ENCODE data around the gene CELSR1.

The CELSR1 gene

GRCh38 chr22:46574438-46574992, 37.1 kb upstream of the CELSR1 start:
- Histone ChIP-seq H3K27me3 (ENCODE audit: control insufficient read depth, insufficient read depth, low read length, poor library complexity, severe bottlenecking) (peaks cover 32% of the 10 kb centered on the region), H3K4me3 (ENCODE audit: insufficient read depth, low read depth, low read length) (no peak overlapping the region), H3K27ac (ENCODE audit: insufficient read depth, low read depth, low read length, poor library complexity, severe bottlenecking) (no peak overlapping the region), H3K4me1 (ENCODE audit: control insufficient read depth, insufficient read depth, low read length) (peaks cover 5% of the 10 kb centered on the region), H3K9me3 (ENCODE audit: control insufficient read depth, low read length) (no peaks in the 10 kb centered on the region), H3K36me3 (ENCODE audit: control insufficient read depth, insufficient read depth, low read length) (no peaks in the 10 kb centered on the region)
- WGBS, 2 experiments, result 92% methylated on average over 15 of the region's 15 CpGs

GRCh38 chr22:46573781-46574437, 36.5 kb upstream of the CELSR1 start:
- Histone ChIP-seq H3K27ac (ENCODE audit: insufficient read depth, low read depth, low read length, poor library complexity, severe bottlenecking) (no peak overlapping the region), H3K36me3 (ENCODE audit: control insufficient read depth, insufficient read depth, low read length) (no peaks in the 10 kb centered on the region), H3K4me1 (ENCODE audit: control insufficient read depth, insufficient read depth, low read length) (peaks cover under 1% of the 10 kb centered on the region), H3K4me3 (ENCODE audit: insufficient read depth, low read depth, low read length) (no peak overlapping the region), H3K9me3 (ENCODE audit: control insufficient read depth, low read length) (no peaks in the 10 kb centered on the region), H3K27me3 (ENCODE audit: control insufficient read depth, insufficient read depth, low read length, poor library complexity, severe bottlenecking) (peaks cover 32% of the 10 kb centered on the region)
- WGBS, 2 experiments, result 89% methylated on average over 18 of the region's 18 CpGs

DNA sequence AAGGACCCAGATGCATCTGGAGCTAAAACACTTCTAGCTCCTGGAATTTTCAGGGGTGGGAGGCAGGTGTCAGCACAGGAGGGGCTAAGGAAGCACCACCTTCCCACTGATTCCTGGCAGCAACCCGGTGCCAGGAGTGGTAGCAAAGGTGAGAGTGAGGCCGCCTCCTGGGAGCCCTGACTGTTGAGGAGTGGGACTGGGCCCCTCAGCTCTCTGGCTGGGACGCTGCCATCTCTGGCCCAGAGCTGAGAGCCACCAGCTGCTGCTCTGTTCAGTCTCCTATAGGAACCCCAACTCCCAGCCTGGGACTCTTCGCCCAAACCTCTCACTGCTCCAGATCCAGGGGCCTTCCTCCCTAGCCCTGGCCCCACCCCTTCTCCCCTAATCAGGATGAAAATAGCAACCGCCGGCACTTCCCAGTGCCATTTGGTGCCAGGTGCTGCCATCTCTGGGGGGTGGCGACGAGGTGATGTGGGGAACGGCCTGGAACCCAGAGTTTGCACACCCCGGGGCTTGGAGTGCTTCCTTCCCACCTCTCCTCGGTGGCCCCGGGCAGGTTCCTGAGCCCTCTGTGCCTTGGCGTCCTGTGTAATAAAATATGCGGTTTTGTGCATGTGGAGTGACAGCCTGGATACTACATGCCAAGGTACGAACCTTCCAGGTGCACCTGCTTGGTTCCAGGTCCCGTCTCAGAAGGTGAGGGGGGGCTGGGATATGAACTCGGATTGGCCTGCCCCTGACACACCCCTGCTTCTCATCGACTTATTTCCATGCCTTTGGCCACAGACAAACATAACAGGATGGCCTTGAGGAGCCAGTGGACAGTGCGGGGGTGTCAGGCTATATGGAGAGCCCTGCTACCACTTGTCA, 35.7 kb upstream of the CELSR1 start:
- H3K4me1 ChIP-seq (ENCODE audit: control insufficient read depth, insufficient read depth, low read length), result no peaks in the 10 kb centered on the region
- H3K36me3 ChIP-seq (ENCODE audit: control insufficient read depth, insufficient read depth, low read length), result no peaks in the 10 kb centered on the region
- no peaks in the 10 kb centered on the region for H3K9me3 ChIP-seq (ENCODE audit: control insufficient read depth, low read length)
- no peak overlapping the region for H3K27ac ChIP-seq (ENCODE audit: insufficient read depth, low read depth, low read length, poor library complexity, severe bottlenecking)
- 91 to 92% methylated on average over 19 of the region's 19 CpGs for WGBS, 2 experiments
- peaks cover 27% of the 10 kb centered on the region for H3K27me3 ChIP-seq (ENCODE audit: control insufficient read depth, insufficient read depth, low read length, poor library complexity, severe bottlenecking)
- no peak overlapping the region for H3K4me3 ChIP-seq (ENCODE audit: insufficient read depth, low read depth, low read length)

- peaks cover 20% of the 10 kb centered on the region for H3K27me3 ChIP-seq (ENCODE audit: control insufficient read depth, insufficient read depth, low read length, poor library complexity, severe bottlenecking)
- 59 to 65% methylated on average over 5 to 6 of the region's 7 CpGs for WGBS, 2 experiments
Measured at GRCh38 chr22:46571642-46572250, 34.3 kb upstream of the CELSR1 start.

GRCh38 chr22:46569848-46570695, 32.7 kb upstream of the CELSR1 start:
- Histone ChIP-seq H3K4me1 (ENCODE audit: control insufficient read depth, insufficient read depth, low read length) (no peaks in the 10 kb centered on the region), H3K9me3 (ENCODE audit: control insufficient read depth, low read length) (no peaks in the 10 kb centered on the region), H3K27ac (ENCODE audit: insufficient read depth, low read depth, low read length, poor library complexity, severe bottlenecking) (no peak overlapping the region), H3K27me3 (ENCODE audit: control insufficient read depth, insufficient read depth, low read length, poor library complexity, severe bottlenecking) (peaks cover 7% of the 10 kb centered on the region), H3K36me3 (ENCODE audit: control insufficient read depth, insufficient read depth, low read length) (no peaks in the 10 kb centered on the region), H3K4me3 (ENCODE audit: insufficient read depth, low read depth, low read length) (no peak overlapping the region)
- 87 to 88% methylated on average over 17 of the region's 17 CpGs for WGBS, 2 experiments

More at GRCh38 chr22:46571642-46572250, 34.3 kb upstream of the CELSR1 start:
- no peaks in the 10 kb centered on the region for H3K4me1 ChIP-seq (ENCODE audit: control insufficient read depth, insufficient read depth, low read length)
- no peaks in the 10 kb centered on the region for H3K9me3 ChIP-seq (ENCODE audit: control insufficient read depth, low read length)
- no peak overlapping the region for H3K27ac ChIP-seq (ENCODE audit: insufficient read depth, low read depth, low read length, poor library complexity, severe bottlenecking)
- no peaks in the 10 kb centered on the region for H3K36me3 ChIP-seq (ENCODE audit: control insufficient read depth, insufficient read depth, low read length)
- H3K4me3 ChIP-seq (ENCODE audit: insufficient read depth, low read depth, low read length), result no peak overlapping the region

- Histone ChIP-seq H3K27me3 (ENCODE audit: control insufficient read depth, insufficient read depth, low read length, poor library complexity, severe bottlenecking) (no peaks in the 10 kb centered on the region), H3K4me3 (ENCODE audit: insufficient read depth, low read depth, low read length) (no peak overlapping the region), H3K9me3 (ENCODE audit: control insufficient read depth, low read length) (no peaks in the 10 kb centered on the region), H3K36me3 (ENCODE audit: control insufficient read depth, insufficient read depth, low read length) (no peaks in the 10 kb centered on the region), H3K4me1 (ENCODE audit: control insufficient read depth, insufficient read depth, low read length) (peaks cover 2% of the 10 kb centered on the region), H3K27ac (ENCODE audit: insufficient read depth, low read depth, low read length, poor library complexity, severe bottlenecking) (no peak overlapping the region)
- 79 to 80% methylated on average over 23 of the region's 23 CpGs for WGBS, 2 experiments
Measured at GRCh38 chr22:46569055-46569847, 31.8 kb upstream of the CELSR1 start.

DNA sequence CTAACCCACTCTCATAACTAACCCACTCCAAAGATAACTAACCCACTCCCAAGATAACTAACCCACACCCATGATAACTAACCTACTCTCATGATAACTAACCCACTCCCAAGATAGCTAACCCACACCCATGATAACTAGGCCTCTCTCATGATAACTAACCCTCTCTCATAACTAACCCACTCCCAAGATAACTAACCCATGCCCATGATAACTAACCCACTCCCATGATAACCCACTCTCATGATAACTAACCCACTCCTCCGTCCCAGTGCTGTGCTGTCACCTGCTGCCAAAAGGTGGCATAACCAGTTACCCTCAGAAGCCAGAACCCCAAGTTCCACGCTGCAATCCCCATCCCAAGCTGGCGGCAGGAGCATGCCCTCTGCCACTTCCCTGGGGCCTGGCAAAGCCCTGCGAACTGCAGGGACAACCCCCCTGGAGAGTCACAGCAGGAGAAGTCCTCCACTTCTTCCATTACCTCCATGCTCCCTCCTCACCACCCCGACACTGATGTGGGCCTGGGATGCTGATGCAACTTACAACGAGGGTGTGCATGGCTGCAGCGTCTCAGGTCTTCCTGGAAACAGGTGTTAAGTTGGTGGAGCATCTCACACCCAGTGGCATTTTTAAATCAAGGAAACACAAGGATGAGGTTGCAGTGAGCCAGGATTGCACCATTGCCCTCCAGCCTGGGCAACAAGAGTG, 30.8 kb upstream of the CELSR1 start:
- H3K36me3 ChIP-seq (ENCODE audit: control insufficient read depth, insufficient read depth, low read length), result no peaks in the 10 kb centered on the region

DNA sequence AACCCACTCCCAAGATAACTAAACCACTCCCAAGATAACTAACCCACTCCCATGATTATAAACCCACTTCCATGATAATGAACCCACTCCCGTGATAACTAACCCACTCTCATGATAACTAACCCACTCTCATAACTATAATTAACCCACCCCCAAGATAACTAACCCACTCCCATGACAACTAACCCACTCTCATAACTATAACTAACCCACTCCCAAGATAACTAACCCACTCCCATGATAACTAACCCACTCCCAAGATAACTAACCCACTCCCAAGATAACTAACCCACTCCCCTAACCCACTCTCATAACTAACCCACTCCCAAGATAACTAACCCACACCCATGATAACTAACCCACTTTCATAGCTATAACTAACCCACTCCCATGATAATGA, 30.1 kb upstream of the CELSR1 start:
- Histone ChIP-seq H3K36me3 (ENCODE audit: control insufficient read depth, insufficient read depth, low read length) (no peaks in the 10 kb centered on the region), H3K9me3 (ENCODE audit: control insufficient read depth, low read length) (no peaks in the 10 kb centered on the region), H3K4me3 (ENCODE audit: insufficient read depth, low read depth, low read length) (no peak overlapping the region), H3K27me3 (ENCODE audit: control insufficient read depth, insufficient read depth, low read length, poor library complexity, severe bottlenecking) (no peaks in the 10 kb centered on the region), H3K4me1 (ENCODE audit: control insufficient read depth, insufficient read depth, low read length) (peaks cover 10% of the 10 kb centered on the region), H3K27ac (ENCODE audit: insufficient read depth, low read depth, low read length, poor library complexity, severe bottlenecking) (no peak overlapping the region)
- 90 to 93% methylated on average over 1 of the region's 1 CpG for WGBS, 2 experiments

More for the DNA sequence above, 30.8 kb upstream of the CELSR1 start:
- Histone ChIP-seq H3K27ac (ENCODE audit: insufficient read depth, low read depth, low read length, poor library complexity, severe bottlenecking) (no peak overlapping the region), H3K27me3 (ENCODE audit: control insufficient read depth, insufficient read depth, low read length, poor library complexity, severe bottlenecking) (no peaks in the 10 kb centered on the region), H3K4me1 (ENCODE audit: control insufficient read depth, insufficient read depth, low read length) (peaks cover 10% of the 10 kb centered on the region), H3K4me3 (ENCODE audit: insufficient read depth, low read depth, low read length) (no peak overlapping the region), H3K9me3 (ENCODE audit: control insufficient read depth, low read length) (no peaks in the 10 kb centered on the region)
- WGBS, 2 experiments, result 70 to 73% methylated on average over 7 of the region's 7 CpGs
